ENCODE data around the gene BCL7A.

BCL7A gene

GRCh38 chr12:122005252-122005776, 16.4 kb upstream of the BCL7A start:
- no peak overlapping the region for H3K4me3 ChIP-seq (replicated peaks; ENCODE audit: low read depth, low read length)

GRCh38 chr12:122006186-122006926, 15.3 kb upstream of the BCL7A start:
- no peak for DNase-seq (ENCODE audit: extremely low read depth, insufficient read length)
- Histone ChIP-seq H3K27me3 (replicated peaks; ENCODE audit: control insufficient read depth, insufficient read depth, low read length) (no peaks in the 10 kb centered on the region), H3K36me3 (ENCODE audit: control insufficient read depth, insufficient read depth, low read length) (no peaks in the 10 kb centered on the region), H3K4me3 (replicated peaks; ENCODE audit: low read depth, low read length) (no peak overlapping the region)
- no peak for TF ChIP-seq CTCF (IDR thresholded peaks at IDR 0.05; ENCODE audit: insufficient read depth, low read length, poor library complexity, severe bottlenecking)

More at GRCh38 chr12:122005252-122005776, 16.4 kb upstream of the BCL7A start:
- H3K36me3 ChIP-seq (ENCODE audit: control insufficient read depth, insufficient read depth, low read length), result no peaks in the 10 kb centered on the region
- no peaks in the 10 kb centered on the region for H3K27me3 ChIP-seq (replicated peaks; ENCODE audit: control insufficient read depth, insufficient read depth, low read length)
- no peak for DNase-seq (ENCODE audit: extremely low read depth, insufficient read length)
- no peak for TF ChIP-seq CTCF (IDR thresholded peaks at IDR 0.05; ENCODE audit: insufficient read depth, low read length, poor library complexity, severe bottlenecking)

GRCh38 chr12:122009741-122010140, 11.9 kb upstream of the BCL7A start:
- H3K36me3 ChIP-seq (ENCODE audit: control insufficient read depth, insufficient read depth, low read length), result no peaks in the 10 kb centered on the region
- H3K27me3 ChIP-seq (replicated peaks; ENCODE audit: control insufficient read depth, insufficient read depth, low read length), result no peaks in the 10 kb centered on the region
- no peak for DNase-seq (ENCODE audit: extremely low read depth, insufficient read length)
- TF ChIP-seq CTCF (IDR thresholded peaks at IDR 0.05; ENCODE audit: insufficient read depth, low read length, poor library complexity, severe bottlenecking), result no peak
- no peak overlapping the region for H3K4me3 ChIP-seq (replicated peaks; ENCODE audit: low read depth, low read length)

GRCh38 chr12:122012184-122012583, 9.5 kb upstream of the BCL7A start:
- Histone ChIP-seq H3K27me3 (replicated peaks; ENCODE audit: control insufficient read depth, insufficient read depth, low read length) (no peaks in the 10 kb centered on the region), H3K36me3 (ENCODE audit: control insufficient read depth, insufficient read depth, low read length) (no peaks in the 10 kb centered on the region), H3K4me3 (replicated peaks; ENCODE audit: low read depth, low read length) (no peak overlapping the region)
- TF ChIP-seq CTCF (IDR thresholded peaks at IDR 0.05; ENCODE audit: insufficient read depth, low read length, poor library complexity, severe bottlenecking), result no peak
- DNase-seq (ENCODE audit: extremely low read depth, insufficient read length), result no peak

- TF ChIP-seq CTCF (IDR thresholded peaks at IDR 0.05; ENCODE audit: insufficient read depth, low read length, poor library complexity, severe bottlenecking), result no peak
- Histone ChIP-seq H3K36me3 (ENCODE audit: control insufficient read depth, insufficient read depth, low read length) (no peaks in the 10 kb centered on the region), H3K4me3 (replicated peaks; ENCODE audit: low read depth, low read length) (no peak overlapping the region), H3K27me3 (replicated peaks; ENCODE audit: control insufficient read depth, insufficient read depth, low read length) (no peaks in the 10 kb centered on the region)
- no peak for DNase-seq (ENCODE audit: extremely low read depth, insufficient read length)
Observed at GRCh38 chr12:122013136-122013535, 8.5 kb upstream of the BCL7A start.
